HG03103 (cell line): ENCODE measurements around the gene DNAJC28.

ENCODE experiments used
- ATAC-seq: cut with Tn5 transposase; IDR thresholded peaks from one replicate; pipeline ENCODE4 v1.9.1; 2021; ENCODE audit warnings: low read depth; ENCODE audit not compliant: unreplicated experiment

DNAJC28 gene

DNA sequence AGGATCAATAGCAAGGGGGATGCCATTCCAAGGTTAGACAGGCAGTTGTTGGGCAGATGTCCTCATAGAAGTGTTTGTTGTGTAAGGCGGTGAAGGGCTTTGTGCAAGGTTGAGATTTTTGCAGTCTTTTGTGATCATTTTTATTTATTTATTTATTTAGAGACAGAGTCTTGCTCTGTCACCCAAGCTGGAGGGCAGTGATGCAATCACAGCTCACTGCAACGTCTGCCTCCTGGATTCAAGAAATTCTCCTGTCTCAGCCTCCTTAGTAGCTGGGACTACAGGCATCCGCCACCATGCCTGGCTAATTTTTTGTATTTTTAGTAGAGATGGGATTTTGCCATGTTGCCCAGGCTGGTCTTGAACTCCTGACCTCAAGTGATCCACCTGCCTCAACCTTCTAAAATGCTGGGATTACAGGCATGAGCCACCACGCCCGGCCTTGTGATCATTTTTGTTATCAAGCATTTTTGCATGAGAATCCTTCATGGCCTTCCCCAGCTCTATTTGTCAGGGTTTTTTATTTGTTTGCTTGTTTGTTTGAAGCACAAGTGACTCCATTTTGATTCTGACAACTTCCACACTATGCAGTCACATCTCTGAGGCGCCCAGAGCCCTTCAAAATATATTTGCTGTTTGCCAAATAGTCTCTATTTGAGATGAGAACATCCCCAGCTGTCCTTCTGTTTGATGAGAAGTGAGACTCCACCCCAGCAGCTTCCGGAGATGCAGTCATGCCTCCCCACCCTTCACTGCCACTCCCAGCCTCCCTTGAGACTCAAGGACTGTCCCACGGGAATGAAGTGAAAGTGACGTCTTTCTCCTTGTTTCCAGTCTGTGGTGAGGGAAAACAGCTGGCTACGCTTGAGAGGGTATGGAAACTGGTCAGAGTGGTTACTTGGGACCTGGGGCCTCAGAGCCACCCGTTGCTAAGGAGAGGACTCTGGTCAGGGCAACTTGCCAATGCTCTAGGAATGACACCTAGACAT lies 49.7 kb downstream of the DNAJC28 start:
- ATAC-seq = peak; percentile 64
